Activated CD8-positive, alpha-beta memory T cell treated with anti-CD3 and anti-CD28 coated beads for 24 hours (primary cell): Measurements from ENCODE around the gene PPFIBP2.
A peak's percentile ranks its signal among the peaks of the same experiment; 100 is the strongest.
"Not testable (repeated sequence)": the region's sequence is repeated elsewhere in the genome, so short reads cannot be mapped to it uniquely, and the experiment has no call there.

ENCODE experiments used
- DNase-seq: peaks from one replicate; pipeline ENCODE4 v3.0.0-alpha.2; 2020

PPFIBP2 gene

GRCh38 chr11:7638710-7639642, 125.2 kb downstream of the PPFIBP2 start:
- DNase-seq, result no peak

- no peak for DNase-seq
Measured at GRCh38 chr11:7639643-7640025, 125.8 kb downstream of the PPFIBP2 start.

GRCh38 chr11:7640816-7641215, 127.0 kb downstream of the PPFIBP2 start:
- DNase-seq, result no peak

GRCh38 chr11:7642747-7643146, 128.9 kb downstream of the PPFIBP2 start:
- DNase-seq, result no peak

- no peak for DNase-seq
Measured at GRCh38 chr11:7643314-7643713, 129.5 kb downstream of the PPFIBP2 start.

GRCh38 chr11:7645206-7645605, 131.4 kb downstream of the PPFIBP2 start:
- no peak for DNase-seq

- DNase-seq, result no peak
Measured at GRCh38 chr11:7646866-7647265, 133.1 kb downstream of the PPFIBP2 start.

GRCh38 chr11:7648264-7648663, 134.5 kb downstream of the PPFIBP2 start:
- peak; percentile 13 for DNase-seq

GRCh38 chr11:7651140-7651551, 137.3 kb downstream of the PPFIBP2 start:
- DNase-seq, result no peak

- peak; percentile 32 for DNase-seq
Measured at GRCh38 chr11:7651700-7652099, 137.9 kb downstream of the PPFIBP2 start.

GRCh38 chr11:7654195-7654705, 140.5 kb downstream of the PPFIBP2 start:
- DNase-seq, result no peak

- no peak for DNase-seq
Measured at GRCh38 chr11:7655253-7656217, 141.7 kb downstream of the PPFIBP2 start.

- peak; percentile 32 for DNase-seq
Measured at GRCh38 chr11:7656704-7657103, 142.9 kb downstream of the PPFIBP2 start.

- peak; percentile 17 for DNase-seq
Measured at GRCh38 chr11:7657306-7658025, 143.7 kb downstream of the PPFIBP2 start.

GRCh38 chr11:7663531-7663930, 149.7 kb downstream of the PPFIBP2 start:
- DNase-seq, result not testable (repeated sequence)

- no peak for DNase-seq
Measured at GRCh38 chr11:7664867-7665266, 151.1 kb downstream of the PPFIBP2 start.

GRCh38 chr11:7665473-7666291, 151.9 kb downstream of the PPFIBP2 start:
- peak; percentile 82 for DNase-seq

- DNase-seq, result no peak
Measured at GRCh38 chr11:7666292-7666866, 152.6 kb downstream of the PPFIBP2 start.

GRCh38 chr11:7667460-7667859, 153.7 kb downstream of the PPFIBP2 start:
- no peak for DNase-seq

- DNase-seq, result no peak
Measured at GRCh38 chr11:7668464-7668863, 154.7 kb downstream of the PPFIBP2 start.

- no peak for DNase-seq
Measured at GRCh38 chr11:7668911-7669310, 155.1 kb downstream of the PPFIBP2 start.
